LNCaP clone FGC (cell line): Measurements from ENCODE around the gene SEL1L3.

Experiments used
- DNase-seq: peaks from one replicate; pipeline ENCODE4 v3.0.0-alpha.2; 2011; ENCODE audit warnings: low read depth
- H3K4me3 ChIP-seq: 2 replicates; pipeline ENCODE4 v1.5.1; 2011; ENCODE audit warnings: mild to moderate bottlenecking, low read depth, low read length, control low read depth
- TF ChIP-seq, protein P1 (sequence below): IDR thresholded peaks from 2 replicates; pipeline ENCODE4 v1.5.1; 2012; ENCODE audit warnings: mild to moderate bottlenecking; ENCODE audit not compliant: control insufficient read depth, insufficient read depth; ENCODE audit errors: extremely low read depth

The SEL1L3 gene

DNA sequence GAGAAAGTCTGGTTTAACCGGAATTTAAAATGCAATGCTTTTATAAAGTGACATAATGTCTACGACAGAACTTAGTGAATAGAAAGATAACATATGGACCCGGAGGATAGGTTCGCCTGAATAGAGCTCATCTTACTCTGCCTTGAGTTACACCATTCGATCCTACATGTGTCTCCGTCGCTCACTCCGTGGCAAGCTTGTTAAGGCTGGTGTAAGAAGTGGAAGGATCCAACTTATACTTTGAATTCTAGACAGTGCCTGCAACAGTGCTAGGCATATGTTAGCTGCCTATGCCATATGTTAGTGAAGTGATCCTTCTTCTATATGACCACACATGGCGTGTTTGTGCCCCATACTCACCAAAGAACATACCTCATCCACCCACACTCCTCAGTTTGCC, 50.9 kb downstream of the SEL1L3 start:
- H3K4me3 ChIP-seq = no peak overlapping the region
- DNase-seq = no peak
- TF ChIP-seq, protein P1, sequence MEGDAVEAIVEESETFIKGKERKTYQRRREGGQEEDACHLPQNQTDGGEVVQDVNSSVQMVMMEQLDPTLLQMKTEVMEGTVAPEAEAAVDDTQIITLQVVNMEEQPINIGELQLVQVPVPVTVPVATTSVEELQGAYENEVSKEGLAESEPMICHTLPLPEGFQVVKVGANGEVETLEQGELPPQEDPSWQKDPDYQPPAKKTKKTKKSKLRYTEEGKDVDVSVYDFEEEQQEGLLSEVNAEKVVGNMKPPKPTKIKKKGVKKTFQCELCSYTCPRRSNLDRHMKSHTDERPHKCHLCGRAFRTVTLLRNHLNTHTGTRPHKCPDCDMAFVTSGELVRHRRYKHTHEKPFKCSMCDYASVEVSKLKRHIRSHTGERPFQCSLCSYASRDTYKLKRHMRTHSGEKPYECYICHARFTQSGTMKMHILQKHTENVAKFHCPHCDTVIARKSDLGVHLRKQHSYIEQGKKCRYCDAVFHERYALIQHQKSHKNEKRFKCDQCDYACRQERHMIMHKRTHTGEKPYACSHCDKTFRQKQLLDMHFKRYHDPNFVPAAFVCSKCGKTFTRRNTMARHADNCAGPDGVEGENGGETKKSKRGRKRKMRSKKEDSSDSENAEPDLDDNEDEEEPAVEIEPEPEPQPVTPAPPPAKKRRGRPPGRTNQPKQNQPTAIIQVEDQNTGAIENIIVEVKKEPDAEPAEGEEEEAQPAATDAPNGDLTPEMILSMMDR = no peak

DNA sequence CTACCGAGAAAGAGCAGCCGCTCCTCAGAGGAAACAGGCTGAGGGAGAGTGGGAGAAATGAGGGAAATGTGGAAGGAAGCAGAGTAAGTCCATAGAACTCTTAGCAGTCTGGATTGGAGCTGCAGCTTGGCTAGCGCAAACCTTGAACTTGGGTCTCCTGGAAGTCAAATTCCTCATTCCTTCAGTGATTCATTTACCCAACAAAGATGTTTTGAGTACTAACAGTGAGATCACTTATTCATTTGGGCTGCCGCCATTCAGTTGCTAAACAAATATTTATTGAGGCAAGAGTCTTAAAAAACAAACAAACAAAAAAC, 51.5 kb downstream of the SEL1L3 start:
- TF ChIP-seq, protein P1 = no peak
- H3K4me3 ChIP-seq = no peak overlapping the region
- DNase-seq = peak; percentile 28

DNA sequence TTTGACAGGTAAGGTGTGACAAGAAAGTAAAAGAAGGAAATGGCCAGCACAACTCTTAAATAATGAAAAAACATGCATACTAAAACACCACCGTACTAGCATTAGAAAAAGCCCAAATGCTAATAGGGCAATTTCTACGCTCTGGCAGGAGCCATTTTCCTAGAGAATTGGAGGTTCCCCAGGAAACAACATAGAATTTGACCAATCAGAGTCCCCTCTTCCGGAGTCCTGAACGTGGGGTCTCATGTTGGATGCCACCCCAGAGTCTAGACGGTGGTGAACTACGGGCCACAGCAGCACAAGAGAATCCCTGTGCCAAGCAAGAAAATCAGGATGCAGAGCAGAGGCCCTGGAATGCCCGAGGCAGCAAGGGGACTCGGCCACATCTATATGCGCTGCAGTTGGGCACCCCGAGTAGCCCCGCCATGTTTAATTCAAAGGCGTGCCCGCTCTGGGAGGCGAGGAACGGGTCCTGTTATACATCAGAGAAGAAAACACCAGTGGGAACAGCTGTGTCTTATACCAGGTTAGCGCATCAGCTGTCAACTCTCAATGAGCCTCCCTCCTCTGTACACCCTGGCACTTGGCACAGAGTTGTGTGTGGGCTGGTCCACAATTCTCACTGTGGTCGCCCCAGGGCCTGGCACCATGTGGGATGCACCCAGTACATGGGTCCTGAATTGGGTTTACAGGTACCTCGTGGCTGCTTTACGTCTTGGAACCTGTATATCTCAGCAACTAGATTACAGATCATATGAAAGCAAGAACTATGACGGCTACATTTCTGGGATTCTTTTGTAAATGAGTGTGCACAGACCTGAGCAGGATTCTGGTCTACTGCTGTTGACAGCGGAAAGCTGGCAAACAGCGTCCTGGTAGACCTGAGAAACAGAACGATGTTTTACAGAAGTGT, 52.1 kb downstream of the SEL1L3 start:
- H3K4me3 ChIP-seq = no peak overlapping the region
- TF ChIP-seq, protein P1 = no peak
- DNase-seq = no peak

DNA sequence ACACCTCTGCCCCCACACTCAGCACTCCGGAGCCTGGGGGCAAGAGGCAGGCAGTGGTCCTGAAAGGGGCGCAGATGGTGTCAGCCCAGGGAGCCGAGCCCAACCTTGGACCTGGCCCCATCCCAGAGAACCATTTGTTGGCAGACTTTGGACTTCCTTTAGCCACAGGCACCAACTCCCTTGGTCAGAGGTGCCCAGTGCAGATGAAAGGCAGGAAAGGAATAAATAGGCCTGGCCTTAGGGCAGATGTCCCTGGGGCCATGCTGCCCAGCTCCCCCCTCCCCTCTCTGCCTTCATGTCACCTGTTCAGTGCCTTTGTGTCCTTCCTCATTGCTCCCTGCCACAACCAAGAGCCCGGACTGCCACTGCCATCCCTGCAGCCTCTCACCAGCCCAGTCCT, 52.8 kb downstream of the SEL1L3 start:
- no peak for DNase-seq
- TF ChIP-seq, protein P1 = no peak
- no peak overlapping the region for H3K4me3 ChIP-seq

DNA sequence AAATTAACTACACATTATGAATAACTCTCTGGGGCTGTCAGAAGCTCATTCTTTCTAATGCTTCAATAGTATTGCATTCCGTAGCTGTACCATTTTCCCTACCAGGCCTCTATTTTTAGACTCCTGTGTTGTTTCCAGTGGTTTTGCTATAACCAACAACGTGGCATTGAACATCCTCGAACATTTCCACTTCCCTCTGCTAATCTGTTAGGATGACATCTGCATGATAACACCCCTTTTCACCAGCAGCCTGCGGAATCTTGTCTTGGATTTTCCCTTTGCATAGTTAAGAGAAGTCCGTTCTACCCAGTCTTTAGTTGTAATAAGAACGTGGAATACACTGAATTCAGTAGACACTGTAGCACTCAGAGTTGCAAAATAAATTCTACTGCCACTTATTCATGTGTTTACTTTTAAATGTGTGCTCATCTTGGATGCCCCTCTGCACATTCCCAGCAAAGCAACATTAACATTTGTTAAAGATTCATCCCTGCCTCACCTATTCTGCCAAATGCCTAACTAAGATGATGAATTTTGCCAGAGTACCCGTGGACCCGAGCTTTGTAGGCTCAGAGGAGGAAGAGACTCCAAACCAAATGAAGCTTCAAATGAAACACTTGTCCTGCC, 55.6 kb downstream of the SEL1L3 start:
- no peak for DNase-seq
- H3K4me3 ChIP-seq = no peak overlapping the region
- TF ChIP-seq, protein P1 = no peak

DNA sequence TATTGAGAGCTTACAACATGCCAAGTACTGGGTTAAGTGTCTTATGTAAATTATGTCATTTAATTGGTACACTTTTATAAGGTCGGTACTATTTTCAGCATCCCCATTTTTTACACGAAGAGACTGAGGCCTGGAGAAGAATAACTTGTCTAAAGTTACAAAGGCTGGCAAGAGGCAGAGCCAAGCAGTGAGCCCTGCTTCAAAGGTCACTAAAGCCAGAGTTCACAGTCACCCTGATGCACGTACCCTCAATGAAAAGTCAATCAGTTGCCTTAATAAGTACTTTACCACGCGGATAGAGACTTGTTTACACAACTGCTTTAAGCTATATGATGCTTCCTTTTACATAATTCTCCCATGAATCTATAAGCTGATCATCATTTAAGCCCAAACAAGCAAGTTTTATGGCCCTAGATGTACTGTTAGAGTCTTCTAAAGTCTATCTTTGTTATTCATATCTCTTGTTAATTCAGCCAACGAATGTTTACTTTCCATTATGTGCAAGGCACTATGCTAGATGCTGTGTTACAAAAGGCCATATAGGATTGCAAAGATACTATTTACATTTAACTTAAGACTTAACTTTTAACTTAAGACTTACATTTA, 57.4 kb downstream of the SEL1L3 start:
- DNase-seq = no peak
- no peak overlapping the region for H3K4me3 ChIP-seq
- TF ChIP-seq, protein P1 = no peak
